GM20431 (cell line): ENCODE results near the gene LMCD1.

Experiments
- in situ Hi-C: fragments of 300-500 bp; cut with MseI, MboI; formaldehyde crosslinking; loops from one replicate; pipeline ENCODE4 v1.15.0; 2020; ENCODE audit warnings: low sequenced_read_pairs; ENCODE audit not compliant: unreplicated experiment

Gene LMCD1, protein sequence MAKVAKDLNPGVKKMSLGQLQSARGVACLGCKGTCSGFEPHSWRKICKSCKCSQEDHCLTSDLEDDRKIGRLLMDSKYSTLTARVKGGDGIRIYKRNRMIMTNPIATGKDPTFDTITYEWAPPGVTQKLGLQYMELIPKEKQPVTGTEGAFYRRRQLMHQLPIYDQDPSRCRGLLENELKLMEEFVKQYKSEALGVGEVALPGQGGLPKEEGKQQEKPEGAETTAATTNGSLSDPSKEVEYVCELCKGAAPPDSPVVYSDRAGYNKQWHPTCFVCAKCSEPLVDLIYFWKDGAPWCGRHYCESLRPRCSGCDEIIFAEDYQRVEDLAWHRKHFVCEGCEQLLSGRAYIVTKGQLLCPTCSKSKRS

GRCh38 chr3:8501371-8502131, at the start of gene LMCD1:
TSS of gene LMCD1 (plus strand) at chr3:8501823. CDS start at chr3:8501939, 116 bp downstream.
- in situ Hi-C loops = no loop called here

GRCh38 chr3:8452112-8452511, 49.5 kb upstream of the LMCD1 start:
- in situ Hi-C loops = no loop called here

DNA sequence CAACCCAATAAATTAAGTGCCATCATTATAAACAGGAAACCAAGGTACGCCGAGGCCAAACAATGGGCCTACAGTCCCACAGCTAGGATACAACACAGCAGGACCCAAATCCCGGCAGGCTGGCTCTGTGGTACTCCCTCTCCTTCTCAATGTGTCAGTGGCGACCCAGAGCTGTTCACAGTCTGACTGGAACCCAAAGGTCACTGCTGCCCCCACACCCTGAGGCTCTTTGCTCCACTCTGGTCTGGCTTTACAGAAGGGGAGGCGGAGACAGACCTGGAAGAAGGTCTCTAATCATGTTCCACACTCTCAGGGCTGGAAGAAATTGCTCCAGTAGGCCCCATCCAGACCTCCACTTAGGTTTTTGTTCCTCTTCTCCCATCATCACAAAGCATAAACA, 48.5 kb upstream of the LMCD1 start:
- in situ Hi-C loops = no loop called here

DNA sequence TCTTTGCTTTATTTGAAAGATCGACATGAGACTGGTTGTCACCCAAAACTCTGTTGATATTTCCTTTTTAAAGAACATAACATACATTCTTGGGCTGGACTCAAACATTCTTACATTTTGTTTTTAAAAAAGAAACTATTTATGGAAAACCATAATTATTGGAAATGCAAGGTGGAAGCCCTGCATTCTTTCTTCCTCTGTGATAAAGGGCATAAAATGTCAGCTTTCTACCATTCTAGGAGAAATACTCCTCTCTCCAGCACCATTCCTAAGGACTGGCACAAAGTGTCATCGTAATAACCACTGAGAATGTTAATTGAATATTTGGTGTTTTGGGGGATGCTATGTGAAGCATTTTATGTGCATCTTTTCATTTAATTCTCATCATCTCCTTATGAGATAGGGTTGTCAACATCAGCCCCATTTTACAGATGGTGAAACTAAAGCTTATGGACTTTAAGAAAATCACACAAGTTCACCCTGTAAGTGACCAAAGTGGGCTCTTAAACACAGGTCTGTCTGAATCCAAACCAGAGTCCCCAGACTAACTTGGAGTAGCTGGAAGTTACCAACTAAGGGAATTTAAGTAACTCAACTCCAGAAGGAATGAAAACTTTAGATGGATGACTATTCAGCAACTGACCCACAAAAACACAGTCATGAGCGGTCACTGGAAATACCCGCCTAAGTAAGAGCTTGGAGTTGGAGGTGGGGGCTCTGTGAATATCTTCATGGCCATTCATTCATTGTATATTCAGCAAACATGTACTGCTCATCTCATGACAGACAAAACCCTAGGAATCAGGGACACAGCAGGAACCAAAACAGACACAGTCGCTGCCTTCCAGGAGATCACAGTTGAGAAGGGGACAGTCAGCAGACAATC, 45.9 kb upstream of the LMCD1 start:
- in situ Hi-C loops = no loop called here

DNA sequence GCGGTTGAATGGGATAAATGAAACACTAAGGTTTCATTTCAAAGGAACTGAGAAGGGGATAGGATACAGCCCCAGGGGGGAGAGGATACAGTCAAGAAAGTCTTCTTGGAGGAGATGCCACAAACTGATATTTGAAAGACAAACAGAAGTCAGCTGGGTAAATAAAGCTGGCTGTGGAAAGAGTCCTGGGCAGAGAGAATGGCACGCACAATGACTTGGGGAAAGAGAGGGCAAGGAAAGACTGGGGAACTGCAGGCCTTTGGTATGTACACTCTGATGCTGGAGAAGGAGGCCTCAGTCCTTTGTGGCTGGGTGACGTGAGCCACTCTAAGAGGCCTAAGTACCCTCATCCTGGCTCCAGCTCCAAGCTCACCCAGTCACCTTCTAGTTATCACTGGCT, 45.2 kb upstream of the LMCD1 start:
- in situ Hi-C loops = no loop called here

- in situ Hi-C loops = no loop called here
These were observed 44.6 kb upstream of the LMCD1 start for GRCh38 chr3:8457039-8457438.

GRCh38 chr3:8458238-8458661, 43.4 kb upstream of the LMCD1 start:
- in situ Hi-C loops = no loop called here

DNA sequence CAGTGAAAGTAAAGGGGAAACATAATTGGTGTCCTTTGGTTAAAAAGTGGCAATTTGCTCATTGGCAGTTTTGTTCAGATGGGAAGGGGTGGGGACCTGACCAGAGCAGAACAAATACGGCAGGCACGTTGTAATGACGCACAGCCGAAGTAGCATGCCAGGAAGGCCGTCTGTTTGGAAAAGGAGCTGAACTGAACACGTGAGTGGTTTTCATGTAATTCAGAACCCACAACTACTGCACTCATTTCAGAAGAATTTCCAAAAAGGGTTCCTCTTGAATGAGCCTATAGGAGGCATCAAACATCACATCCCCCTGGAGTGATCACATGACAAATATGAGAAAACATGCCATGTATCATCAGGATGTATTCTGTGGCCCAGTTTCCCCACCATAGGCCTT, 42.9 kb upstream of the LMCD1 start:
- in situ Hi-C loops = no loop called here

DNA sequence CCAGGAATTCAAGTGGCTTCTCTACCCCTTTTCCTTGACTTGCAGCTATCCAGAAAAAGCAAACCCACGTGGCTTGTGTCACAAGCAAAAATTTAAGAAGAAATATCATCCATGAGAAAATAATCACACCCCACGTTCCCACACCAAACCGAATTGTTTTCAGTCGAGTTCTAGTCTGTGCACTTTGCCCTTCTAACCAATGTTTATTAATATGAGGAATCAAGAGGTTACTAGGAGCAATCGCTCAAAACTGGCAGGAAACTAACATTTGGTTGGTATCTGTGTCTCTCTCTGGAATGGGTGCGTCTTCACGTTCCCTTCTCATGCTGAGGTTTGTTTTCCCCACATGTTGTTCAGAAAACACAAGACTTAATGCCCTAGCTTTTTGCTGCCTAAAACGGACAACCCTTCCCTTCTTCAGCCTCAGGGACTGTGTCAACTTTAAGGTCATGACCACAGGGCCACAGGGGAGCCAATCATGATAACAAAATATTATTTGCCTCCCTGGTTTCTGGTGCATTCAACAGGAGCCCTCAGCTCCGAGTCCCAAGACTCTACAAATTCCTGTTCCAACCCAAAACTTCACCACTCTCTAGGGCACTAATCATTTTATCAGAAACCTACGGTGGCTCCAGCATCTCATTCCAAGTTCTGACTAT, 41.4 kb upstream of the LMCD1 start:
- in situ Hi-C loops = no loop called here

GRCh38 chr3:8460815-8461456, 40.7 kb upstream of the LMCD1 start:
- in situ Hi-C loops = no loop called here

DNA sequence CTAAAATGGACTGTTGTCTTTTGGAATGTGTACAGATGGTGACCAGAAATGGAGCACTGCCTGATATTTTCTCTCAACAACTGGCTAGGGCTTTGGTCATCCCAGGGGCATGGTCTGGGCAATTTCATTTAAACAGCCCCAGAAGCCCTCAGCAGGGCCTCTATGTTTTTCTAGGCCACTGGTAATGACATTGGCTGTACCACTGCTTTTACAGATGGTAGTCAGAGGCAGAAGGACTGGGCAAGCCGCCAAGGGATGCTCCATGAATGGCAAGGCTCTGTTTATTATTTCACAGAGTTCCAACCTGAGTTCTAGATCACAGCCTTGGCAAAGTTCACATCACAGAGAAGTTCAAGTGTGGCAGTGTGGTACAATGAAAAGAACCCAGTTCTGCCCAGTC, 37.0 kb upstream of the LMCD1 start:
- in situ Hi-C loops = no loop called here

- in situ Hi-C loops = no loop called here
These were observed 35.1 kb upstream of the LMCD1 start for GRCh38 chr3:8466526-8466925.

DNA sequence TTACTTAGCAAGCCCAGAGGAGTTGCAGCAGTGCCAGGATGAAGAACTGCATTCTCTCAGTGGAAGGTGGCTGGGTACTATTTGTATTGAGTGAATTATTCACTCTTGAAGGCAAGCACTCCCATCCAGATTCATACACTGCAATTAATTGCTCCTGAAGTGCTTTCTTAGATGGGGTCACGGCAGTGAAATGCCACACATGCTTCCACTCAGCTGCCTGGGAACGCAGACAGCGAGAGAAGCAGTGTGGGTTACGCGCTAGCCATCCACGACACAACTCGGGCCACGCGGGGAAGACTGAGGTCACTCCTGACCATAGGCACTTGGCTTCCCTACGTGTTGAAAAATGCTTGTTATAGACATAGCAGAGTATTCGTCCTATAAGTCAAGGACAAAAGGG, 30.8 kb upstream of the LMCD1 start:
- in situ Hi-C loops = no loop called here

- in situ Hi-C loops = no loop called here
These were observed 29.1 kb upstream of the LMCD1 start for GRCh38 chr3:8472549-8472948.

DNA sequence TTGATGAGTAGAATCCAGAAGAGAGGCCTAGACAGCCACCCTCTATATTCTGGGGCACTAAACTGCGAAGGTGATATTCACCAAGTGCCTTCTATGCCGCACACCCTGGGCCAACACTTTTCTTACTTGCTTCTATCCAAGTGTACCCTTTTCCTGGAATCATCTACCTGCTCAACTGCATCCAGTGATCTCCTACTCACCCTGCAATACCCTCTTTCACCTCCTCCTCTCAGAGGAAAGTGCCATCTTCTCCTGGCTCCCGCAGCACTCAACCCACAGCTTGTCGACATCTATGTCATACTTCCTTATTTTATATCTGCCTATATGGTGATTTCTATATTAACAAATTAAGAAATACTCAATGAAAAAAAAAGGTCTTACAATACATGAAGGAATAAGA, 28.6 kb upstream of the LMCD1 start:
- in situ Hi-C loops = no loop called here

GRCh38 chr3:8473990-8474389, 27.6 kb upstream of the LMCD1 start:
- in situ Hi-C loops = no loop called here

- in situ Hi-C loops = no loop called here
These were observed 26.6 kb upstream of the LMCD1 start for GRCh38 chr3:8474991-8475390.

- in situ Hi-C loops = no loop called here
These were observed 20.9 kb upstream of the LMCD1 start for GRCh38 chr3:8480699-8481098.

DNA sequence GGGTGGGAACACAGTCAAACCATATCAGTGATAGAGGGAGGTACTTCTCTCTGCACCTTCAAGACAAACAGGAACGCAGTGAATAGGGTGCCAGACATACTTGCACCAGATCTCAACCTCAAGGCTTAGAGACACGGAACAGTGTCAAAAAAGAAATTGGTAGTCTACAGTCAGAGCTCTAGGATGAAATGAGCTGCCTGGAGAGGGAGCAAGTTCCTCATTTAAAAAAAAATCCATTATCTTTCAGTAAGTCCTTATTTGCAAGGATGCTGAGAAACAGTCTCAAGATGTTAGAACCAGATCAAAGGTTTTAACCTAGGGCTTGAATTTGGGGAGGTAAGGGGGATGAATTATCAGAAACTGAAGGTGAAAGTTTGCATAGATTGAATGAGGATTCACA, 20.2 kb upstream of the LMCD1 start:
- in situ Hi-C loops = no loop called here

DNA sequence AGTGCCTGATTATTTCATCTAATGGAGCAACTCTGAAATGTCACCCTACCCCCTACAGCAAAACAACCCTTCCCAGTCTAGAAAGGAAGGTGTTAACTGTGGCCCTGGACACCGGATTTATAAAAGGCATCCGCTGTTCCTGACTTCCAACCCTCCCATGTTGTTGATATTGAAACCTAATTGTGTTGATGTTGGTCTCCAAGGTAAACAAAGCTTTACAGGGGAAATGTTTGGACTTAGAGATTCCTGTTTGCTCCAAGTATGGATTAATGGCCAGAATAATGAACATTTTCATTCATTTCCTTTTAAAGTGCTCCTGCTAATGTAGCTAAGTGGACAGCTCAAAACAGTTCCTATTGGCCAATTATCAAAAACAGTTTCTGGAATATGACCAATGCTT, 19.4 kb upstream of the LMCD1 start:
- in situ Hi-C loops = no loop called here
